SH-SY5Y (cell line): Measurements from ENCODE around the gene RPS19BP1.

Experiments used
- GATA2 ChIP-seq: IDR thresholded peaks from 2 replicates; pipeline ENCODE4 v1.6.1; 2011; ENCODE audit warnings: mild to moderate bottlenecking, low read depth, low read length
- GATA3 ChIP-seq: IDR thresholded peaks from 2 replicates; pipeline ENCODE4 v1.6.1; 2011; ENCODE audit warnings: low read depth, mild to moderate bottlenecking, low read length, moderate library complexity

- TF ChIP-seq GATA3 = no peak
- TF ChIP-seq GATA2 = no peak
Measured at GRCh38 chr22:39502109-39502788, 30.3 kb downstream of the RPS19BP1 start, which contains the start of gene MIEF1.
